OCI-LY3 (cell line): ENCODE measurements around the gene ARHGAP28.

Experiments
- H2AFZ ChIP-seq: fragments of 200-600, 300-600 bp; shearing (Covaris generic); 2 replicates; pipeline ENCODE4 v1.6.0; 2014; ENCODE audit warnings: antibody characterized with exemption, low read depth, low read length
- H3K27ac ChIP-seq: fragments of 200-600, 300-600 bp; sonication (generic); 2 replicates; pipeline ENCODE4 v1.5.1; 2014; ENCODE audit warnings: mild to moderate bottlenecking, low read length, moderate library complexity, mixed read lengths
- H3K27me3 ChIP-seq: fragments of 200-600, 300-600 bp; sonication (generic); 2 replicates; pipeline ENCODE4 v1.6.1; 2014; ENCODE audit warnings: low read depth, low read length, mixed read lengths
- H3K36me3 ChIP-seq: fragments of 200-600, 300-600 bp; sonication (generic); replicated peaks from 2 replicates; pipeline ENCODE3; 2014; ENCODE audit warnings: low read depth, low read length, mixed read lengths
- H3K4me1 ChIP-seq: fragments of 300-600, 200-600 bp; sonication (generic); 2 replicates; pipeline ENCODE4 v1.6.1; 2014; ENCODE audit warnings: low read length, mixed read lengths
- H3K4me2 ChIP-seq: fragments of 200-600, 300-600 bp; sonication (generic); 2 replicates; pipeline ENCODE4 v1.6.1; 2014; ENCODE audit warnings: low read length, mixed read lengths
- H3K4me3 ChIP-seq: fragments of 300-600, 200-600 bp; sonication (generic); 2 replicates; pipeline ENCODE4 v1.5.1; 2014; ENCODE audit warnings: antibody characterized with exemption, mild to moderate bottlenecking, low read length, moderate library complexity
- H3K79me2 ChIP-seq: fragments of 300-600, 200-600 bp; shearing (Covaris generic); 2 replicates; pipeline ENCODE4 v1.6.1; 2014; ENCODE audit warnings: mild to moderate bottlenecking, low read length, mixed read lengths
- H3K9ac ChIP-seq: fragments of 300-600, 200-600 bp; shearing (Covaris generic); 2 replicates; pipeline ENCODE4 v1.6.0; 2014; ENCODE audit warnings: mild to moderate bottlenecking, low read length, moderate library complexity
- H3K9me3 ChIP-seq: fragments of 200-600, 300-600 bp; shearing (Covaris generic); 2 replicates; pipeline ENCODE4 v1.6.1; 2014; ENCODE audit warnings: low read length, mixed read lengths; ENCODE audit not compliant: insufficient read depth
- H4K20me1 ChIP-seq: fragments of 200-600, 300-600 bp; sonication (generic); 2 replicates; pipeline ENCODE4 v1.6.1; 2016; ENCODE audit warnings: low read length, mixed read lengths; ENCODE audit not compliant: insufficient read depth
- EZH2phosphoT487 ChIP-seq: fragments of 200-600 bp; shearing (Covaris generic); IDR thresholded peaks from 2 replicates; pipeline ENCODE4 v1.6.1; 2018; ENCODE audit warnings: antibody characterized with exemption, mixed run types, low read depth
- TF ChIP-seq, protein P1 (sequence below): fragments of 200-600, 300-600 bp; sonication (generic); IDR thresholded peaks from 2 replicates; pipeline ENCODE4 v1.5.1; 2014; ENCODE audit warnings: antibody characterized with exemption, low read length, low read depth

Gene ARHGAP28

DNA sequence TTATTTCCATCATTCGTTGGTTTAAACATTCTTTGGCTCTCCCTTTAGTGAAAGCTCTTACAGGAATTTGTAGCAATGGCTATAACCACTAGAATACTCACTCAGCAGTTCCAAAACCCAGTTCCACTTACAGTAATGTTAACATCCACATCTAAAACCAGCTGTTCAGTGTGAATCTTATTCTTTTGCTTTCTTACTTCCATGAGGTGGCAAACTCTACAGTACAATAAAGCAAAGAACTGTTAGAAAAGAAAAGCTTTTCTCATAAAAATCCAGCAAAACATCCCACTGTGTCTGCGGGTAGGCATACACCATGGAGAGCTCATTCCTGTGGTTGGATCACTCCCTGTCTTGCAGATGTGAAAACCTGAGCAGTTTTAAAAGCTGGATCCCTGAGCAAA, 147.1 kb downstream of the ARHGAP28 start:
- H3K4me1 ChIP-seq = no peaks in the 10 kb centered on the region
- no peaks in the 10 kb centered on the region for H3K27me3 ChIP-seq

DNA sequence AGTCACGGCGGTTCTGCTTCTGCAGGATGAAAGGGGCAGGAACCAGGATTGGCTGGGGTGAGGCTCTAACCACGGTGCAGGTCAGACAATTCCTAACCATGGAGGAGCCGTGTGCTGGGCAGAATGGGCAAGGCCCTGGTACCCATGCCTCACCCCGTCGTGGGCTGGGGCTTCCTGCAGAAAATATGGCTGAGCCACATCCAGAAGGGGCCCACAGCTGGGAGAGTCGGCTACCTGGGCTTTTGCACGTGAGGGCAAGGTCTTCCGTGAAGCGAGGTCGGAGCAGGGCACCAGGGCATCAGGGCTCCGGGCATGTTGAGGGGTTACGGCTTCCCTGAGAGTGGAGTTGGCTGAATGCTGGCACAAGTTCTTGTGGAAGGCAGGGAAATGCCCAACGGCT, 147.8 kb downstream of the ARHGAP28 start:
- Histone ChIP-seq H3K27me3 (no peaks in the 10 kb centered on the region), H3K4me2 (no peak overlapping the region), H3K36me3 (no peaks in the 10 kb centered on the region), H3K9me3 (no peaks in the 10 kb centered on the region), H3K27ac (no peak overlapping the region), H3K4me3 (no peak overlapping the region), H3K4me1 (no peaks in the 10 kb centered on the region), H3K9ac (no peak overlapping the region), H3K79me2 (no peaks in the 10 kb centered on the region), H4K20me1 (no peaks in the 10 kb centered on the region), H2AFZ (no peak overlapping the region)
- TF ChIP-seq EZH2phosphoT487 = no peak
- TF ChIP-seq, protein P1, sequence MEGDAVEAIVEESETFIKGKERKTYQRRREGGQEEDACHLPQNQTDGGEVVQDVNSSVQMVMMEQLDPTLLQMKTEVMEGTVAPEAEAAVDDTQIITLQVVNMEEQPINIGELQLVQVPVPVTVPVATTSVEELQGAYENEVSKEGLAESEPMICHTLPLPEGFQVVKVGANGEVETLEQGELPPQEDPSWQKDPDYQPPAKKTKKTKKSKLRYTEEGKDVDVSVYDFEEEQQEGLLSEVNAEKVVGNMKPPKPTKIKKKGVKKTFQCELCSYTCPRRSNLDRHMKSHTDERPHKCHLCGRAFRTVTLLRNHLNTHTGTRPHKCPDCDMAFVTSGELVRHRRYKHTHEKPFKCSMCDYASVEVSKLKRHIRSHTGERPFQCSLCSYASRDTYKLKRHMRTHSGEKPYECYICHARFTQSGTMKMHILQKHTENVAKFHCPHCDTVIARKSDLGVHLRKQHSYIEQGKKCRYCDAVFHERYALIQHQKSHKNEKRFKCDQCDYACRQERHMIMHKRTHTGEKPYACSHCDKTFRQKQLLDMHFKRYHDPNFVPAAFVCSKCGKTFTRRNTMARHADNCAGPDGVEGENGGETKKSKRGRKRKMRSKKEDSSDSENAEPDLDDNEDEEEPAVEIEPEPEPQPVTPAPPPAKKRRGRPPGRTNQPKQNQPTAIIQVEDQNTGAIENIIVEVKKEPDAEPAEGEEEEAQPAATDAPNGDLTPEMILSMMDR = no peak

More for the DNA sequence above, 147.1 kb downstream of the ARHGAP28 start:
- H3K9ac ChIP-seq = no peak overlapping the region
- no peaks in the 10 kb centered on the region for H3K36me3 ChIP-seq
- H3K4me3 ChIP-seq = no peak overlapping the region
- no peak overlapping the region for H2AFZ ChIP-seq
- no peak for TF ChIP-seq EZH2phosphoT487
- TF ChIP-seq, protein P1 = no peak
- H3K79me2 ChIP-seq = no peaks in the 10 kb centered on the region
- H3K4me2 ChIP-seq = no peak overlapping the region
- H3K27ac ChIP-seq = no peak overlapping the region
- H4K20me1 ChIP-seq = no peaks in the 10 kb centered on the region
- H3K9me3 ChIP-seq = no peaks in the 10 kb centered on the region

- H3K9me3 ChIP-seq = no peaks in the 10 kb centered on the region
- no peaks in the 10 kb centered on the region for H3K27me3 ChIP-seq
- no peak overlapping the region for H3K4me3 ChIP-seq
- H3K4me2 ChIP-seq = no peak overlapping the region
- H3K9ac ChIP-seq = no peak overlapping the region
- no peak for TF ChIP-seq EZH2phosphoT487
- TF ChIP-seq, protein P1 = no peak
- no peaks in the 10 kb centered on the region for H4K20me1 ChIP-seq
- H3K79me2 ChIP-seq = no peaks in the 10 kb centered on the region
- H3K36me3 ChIP-seq = no peaks in the 10 kb centered on the region
- no peaks in the 10 kb centered on the region for H3K4me1 ChIP-seq
- H3K27ac ChIP-seq = no peak overlapping the region
- no peak overlapping the region for H2AFZ ChIP-seq
Measured at GRCh38 chr18:6878556-6879297, 149.2 kb downstream of the ARHGAP28 start.

DNA sequence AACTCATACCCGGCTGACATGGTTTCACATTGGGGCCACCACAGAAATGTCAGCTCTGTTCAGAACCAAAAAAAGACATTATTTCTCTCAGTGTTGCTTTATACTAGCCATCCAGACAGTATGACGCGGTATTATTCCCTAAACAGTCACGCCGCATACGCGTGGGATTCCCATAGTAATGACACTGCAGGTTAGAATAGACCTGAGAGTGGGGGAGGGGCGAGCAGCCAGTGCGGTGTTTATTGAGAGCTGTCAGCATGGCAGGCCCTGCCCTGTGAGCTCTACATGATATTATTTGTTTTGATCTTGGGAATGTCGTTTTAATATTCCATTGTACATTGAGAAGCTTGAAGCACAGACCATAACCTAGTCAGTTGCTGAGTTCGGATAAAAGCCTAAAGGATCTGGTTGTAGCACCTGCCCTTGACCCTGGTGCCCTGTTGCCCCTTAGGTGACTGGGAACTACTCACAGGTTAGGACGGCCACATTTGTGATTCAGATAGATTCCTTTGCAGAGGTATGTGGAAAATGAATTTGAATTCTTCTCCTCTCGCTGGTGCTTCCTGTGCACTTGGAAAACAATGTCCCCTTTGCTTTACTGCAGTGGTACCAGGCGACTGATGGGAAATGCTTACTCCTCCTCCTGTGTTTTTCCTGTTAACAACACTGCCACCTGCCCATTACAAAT, 150.1 kb downstream of the ARHGAP28 start:
- no peak overlapping the region for H3K9ac ChIP-seq
- no peak overlapping the region for H3K4me2 ChIP-seq
- H3K79me2 ChIP-seq = no peaks in the 10 kb centered on the region
- no peaks in the 10 kb centered on the region for H3K36me3 ChIP-seq
- H4K20me1 ChIP-seq = no peaks in the 10 kb centered on the region
- no peaks in the 10 kb centered on the region for H3K9me3 ChIP-seq
- no peak overlapping the region for H3K4me3 ChIP-seq
- no peak overlapping the region for H3K27ac ChIP-seq
- H3K4me1 ChIP-seq = no peaks in the 10 kb centered on the region
- H2AFZ ChIP-seq = no peak overlapping the region
- H3K27me3 ChIP-seq = no peaks in the 10 kb centered on the region
- TF ChIP-seq, protein P1 = no peak
- TF ChIP-seq EZH2phosphoT487 = no peak
